GM18502 (cell line): ENCODE results near the gene PROM1.

Source experiments
- ATAC-seq: cut with Tn5 transposase; IDR thresholded peaks from one replicate; pipeline ENCODE4 v1.9.1; 2021; ENCODE audit warnings: mild to moderate bottlenecking; ENCODE audit not compliant: unreplicated experiment, poor library complexity

Gene PROM1

GRCh38 chr4:15958562-15958961 lies 125.3 kb downstream of the PROM1 start:
- ATAC-seq, result no peak

GRCh38 chr4:15956179-15956850 lies 127.5 kb downstream of the PROM1 start:
- ATAC-seq, result peak; percentile 98

GRCh38 chr4:15955670-15956069 lies 128.2 kb downstream of the PROM1 start:
- ATAC-seq, result peak; percentile 8

- ATAC-seq, result no peak
Measured at GRCh38 chr4:15953625-15954024, 130.2 kb downstream of the PROM1 start.

GRCh38 chr4:15951781-15952180 lies 132.0 kb downstream of the PROM1 start:
- ATAC-seq, result no peak

- no peak for ATAC-seq
Measured at GRCh38 chr4:15948826-15949225, 135.0 kb downstream of the PROM1 start.

- no peak for ATAC-seq
Measured at GRCh38 chr4:15947684-15948083, 136.1 kb downstream of the PROM1 start.

GRCh38 chr4:15945516-15945915 lies 138.3 kb downstream of the PROM1 start:
- ATAC-seq, result no peak

- no peak for ATAC-seq
Measured at GRCh38 chr4:15944895-15945294, 138.9 kb downstream of the PROM1 start.

GRCh38 chr4:15942283-15942682 lies 141.5 kb downstream of the PROM1 start:
- no peak for ATAC-seq

GRCh38 chr4:15938640-15939039 lies 145.2 kb downstream of the PROM1 start, which contains the start of gene FGFBP1:
Gene FGFBP1 (minus strand): TSS chr4:15938740. CDS start chr4:15936632, 2,108 bp downstream.
- ATAC-seq, result no peak

GRCh38 chr4:15938182-15938581 lies 145.6 kb downstream of the PROM1 start:
- ATAC-seq, result no peak

GRCh38 chr4:15936495-15936894 lies 147.3 kb downstream of the PROM1 start:
- no peak for ATAC-seq

- ATAC-seq, result no peak
Measured at GRCh38 chr4:15935504-15936402, 148.1 kb downstream of the PROM1 start.

- no peak for ATAC-seq
Measured at GRCh38 chr4:15934259-15934658, 149.6 kb downstream of the PROM1 start.

- ATAC-seq, result no peak
Measured at GRCh38 chr4:15931451-15932210, 152.2 kb downstream of the PROM1 start.

- peak; percentile 45 for ATAC-seq
Measured at GRCh38 chr4:15930314-15930713, 153.5 kb downstream of the PROM1 start.

GRCh38 chr4:15929540-15929939 lies 154.3 kb downstream of the PROM1 start:
- ATAC-seq, result no peak

GRCh38 chr4:15928883-15929282 lies 154.9 kb downstream of the PROM1 start:
- no peak for ATAC-seq

GRCh38 chr4:15926486-15926885 lies 157.3 kb downstream of the PROM1 start:
- no peak for ATAC-seq

- ATAC-seq, result no peak
Measured at GRCh38 chr4:15925830-15926229, 158.0 kb downstream of the PROM1 start.
